Measurements from ENCODE around the gene RBFOX2. TPM values are rescaled to one million over a fixed set of nuclear protein-coding genes. Genes with fewer than 3 reads are reported as not detected.
A peak's percentile ranks its signal among the peaks of the same experiment; 100 is the strongest.

RBFOX2 gene
- total and polyA plus RNA-seq, 2 experiments from 2014 or later, result 88.8 to 131 TPM

DNA sequence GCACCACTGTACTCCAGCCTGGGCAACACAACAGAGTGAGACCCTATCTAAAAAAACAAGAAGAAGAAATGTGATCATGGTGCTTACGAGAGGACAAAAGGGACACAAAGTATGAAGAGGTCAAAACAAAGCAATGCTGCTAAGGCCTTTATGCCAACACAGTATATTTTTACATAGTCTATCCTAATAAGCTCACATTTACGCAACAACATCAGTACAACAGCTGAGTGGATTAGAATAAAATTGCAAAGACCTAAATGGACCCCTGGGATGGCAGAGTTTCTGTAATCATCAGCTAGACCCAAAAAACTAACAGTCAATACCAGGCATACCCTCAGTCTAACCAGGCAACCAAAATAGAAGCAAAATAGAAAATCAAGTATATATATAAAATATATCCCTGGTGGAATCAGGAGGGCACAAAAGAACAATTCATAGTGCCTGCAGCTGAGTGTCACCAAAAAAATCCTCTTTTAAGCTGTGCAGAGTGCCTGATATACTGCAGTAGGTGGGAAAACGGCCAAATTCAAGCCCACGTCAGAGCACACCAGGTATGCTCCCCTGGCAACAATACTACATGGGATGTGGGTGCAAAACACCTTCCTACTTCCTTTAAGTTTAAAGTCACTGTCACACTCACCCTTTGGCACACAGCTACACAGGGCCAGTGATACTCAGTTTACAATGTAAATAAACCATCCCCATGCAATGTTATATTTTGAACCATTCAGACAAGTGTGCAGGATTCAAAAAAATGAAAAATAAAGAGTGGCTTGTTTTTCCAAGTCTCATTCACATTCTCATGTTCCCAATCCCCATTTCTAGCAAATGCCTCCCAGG, 57.8 kb downstream of the RBFOX2 start:
- no peak overlapping the region; the same call in 2 of the 3 replicates for H3K4me3 Mint-ChIP-seq
- peak overlapping the region; percentile 22; the same call in 1 of the 2 replicates for H3K27ac Mint-ChIP-seq
- H3K4me2 ChIP-seq, result peak overlapping the region; percentile 19; the same call in 1 of the 2 replicates
- H3K27me3 Mint-ChIP-seq (ENCODE audit: insufficient read depth, low read depth, poor library complexity), result peaks cover 2% of the 10 kb centered on the region
- DNase-seq (ENCODE audit: low spot score), result no peak
- peaks cover 42% of the 10 kb centered on the region for H3K4me1 ChIP-seq (ENCODE audit: insufficient read depth)
- no peak overlapping the region for H2AFZ ChIP-seq
- H3K27ac ChIP-seq (ENCODE audit: low read depth), result no peak overlapping the region
- H3K36me3 Mint-ChIP-seq (ENCODE audit: low read depth), result no peaks in the 10 kb centered on the region
- no peaks in the 10 kb centered on the region for H3F3A ChIP-seq (replicated peaks; ENCODE audit: low read depth)
- no peaks in the 10 kb centered on the region for H3K9me3 Mint-ChIP-seq
- TF ChIP-seq, protein P1, sequence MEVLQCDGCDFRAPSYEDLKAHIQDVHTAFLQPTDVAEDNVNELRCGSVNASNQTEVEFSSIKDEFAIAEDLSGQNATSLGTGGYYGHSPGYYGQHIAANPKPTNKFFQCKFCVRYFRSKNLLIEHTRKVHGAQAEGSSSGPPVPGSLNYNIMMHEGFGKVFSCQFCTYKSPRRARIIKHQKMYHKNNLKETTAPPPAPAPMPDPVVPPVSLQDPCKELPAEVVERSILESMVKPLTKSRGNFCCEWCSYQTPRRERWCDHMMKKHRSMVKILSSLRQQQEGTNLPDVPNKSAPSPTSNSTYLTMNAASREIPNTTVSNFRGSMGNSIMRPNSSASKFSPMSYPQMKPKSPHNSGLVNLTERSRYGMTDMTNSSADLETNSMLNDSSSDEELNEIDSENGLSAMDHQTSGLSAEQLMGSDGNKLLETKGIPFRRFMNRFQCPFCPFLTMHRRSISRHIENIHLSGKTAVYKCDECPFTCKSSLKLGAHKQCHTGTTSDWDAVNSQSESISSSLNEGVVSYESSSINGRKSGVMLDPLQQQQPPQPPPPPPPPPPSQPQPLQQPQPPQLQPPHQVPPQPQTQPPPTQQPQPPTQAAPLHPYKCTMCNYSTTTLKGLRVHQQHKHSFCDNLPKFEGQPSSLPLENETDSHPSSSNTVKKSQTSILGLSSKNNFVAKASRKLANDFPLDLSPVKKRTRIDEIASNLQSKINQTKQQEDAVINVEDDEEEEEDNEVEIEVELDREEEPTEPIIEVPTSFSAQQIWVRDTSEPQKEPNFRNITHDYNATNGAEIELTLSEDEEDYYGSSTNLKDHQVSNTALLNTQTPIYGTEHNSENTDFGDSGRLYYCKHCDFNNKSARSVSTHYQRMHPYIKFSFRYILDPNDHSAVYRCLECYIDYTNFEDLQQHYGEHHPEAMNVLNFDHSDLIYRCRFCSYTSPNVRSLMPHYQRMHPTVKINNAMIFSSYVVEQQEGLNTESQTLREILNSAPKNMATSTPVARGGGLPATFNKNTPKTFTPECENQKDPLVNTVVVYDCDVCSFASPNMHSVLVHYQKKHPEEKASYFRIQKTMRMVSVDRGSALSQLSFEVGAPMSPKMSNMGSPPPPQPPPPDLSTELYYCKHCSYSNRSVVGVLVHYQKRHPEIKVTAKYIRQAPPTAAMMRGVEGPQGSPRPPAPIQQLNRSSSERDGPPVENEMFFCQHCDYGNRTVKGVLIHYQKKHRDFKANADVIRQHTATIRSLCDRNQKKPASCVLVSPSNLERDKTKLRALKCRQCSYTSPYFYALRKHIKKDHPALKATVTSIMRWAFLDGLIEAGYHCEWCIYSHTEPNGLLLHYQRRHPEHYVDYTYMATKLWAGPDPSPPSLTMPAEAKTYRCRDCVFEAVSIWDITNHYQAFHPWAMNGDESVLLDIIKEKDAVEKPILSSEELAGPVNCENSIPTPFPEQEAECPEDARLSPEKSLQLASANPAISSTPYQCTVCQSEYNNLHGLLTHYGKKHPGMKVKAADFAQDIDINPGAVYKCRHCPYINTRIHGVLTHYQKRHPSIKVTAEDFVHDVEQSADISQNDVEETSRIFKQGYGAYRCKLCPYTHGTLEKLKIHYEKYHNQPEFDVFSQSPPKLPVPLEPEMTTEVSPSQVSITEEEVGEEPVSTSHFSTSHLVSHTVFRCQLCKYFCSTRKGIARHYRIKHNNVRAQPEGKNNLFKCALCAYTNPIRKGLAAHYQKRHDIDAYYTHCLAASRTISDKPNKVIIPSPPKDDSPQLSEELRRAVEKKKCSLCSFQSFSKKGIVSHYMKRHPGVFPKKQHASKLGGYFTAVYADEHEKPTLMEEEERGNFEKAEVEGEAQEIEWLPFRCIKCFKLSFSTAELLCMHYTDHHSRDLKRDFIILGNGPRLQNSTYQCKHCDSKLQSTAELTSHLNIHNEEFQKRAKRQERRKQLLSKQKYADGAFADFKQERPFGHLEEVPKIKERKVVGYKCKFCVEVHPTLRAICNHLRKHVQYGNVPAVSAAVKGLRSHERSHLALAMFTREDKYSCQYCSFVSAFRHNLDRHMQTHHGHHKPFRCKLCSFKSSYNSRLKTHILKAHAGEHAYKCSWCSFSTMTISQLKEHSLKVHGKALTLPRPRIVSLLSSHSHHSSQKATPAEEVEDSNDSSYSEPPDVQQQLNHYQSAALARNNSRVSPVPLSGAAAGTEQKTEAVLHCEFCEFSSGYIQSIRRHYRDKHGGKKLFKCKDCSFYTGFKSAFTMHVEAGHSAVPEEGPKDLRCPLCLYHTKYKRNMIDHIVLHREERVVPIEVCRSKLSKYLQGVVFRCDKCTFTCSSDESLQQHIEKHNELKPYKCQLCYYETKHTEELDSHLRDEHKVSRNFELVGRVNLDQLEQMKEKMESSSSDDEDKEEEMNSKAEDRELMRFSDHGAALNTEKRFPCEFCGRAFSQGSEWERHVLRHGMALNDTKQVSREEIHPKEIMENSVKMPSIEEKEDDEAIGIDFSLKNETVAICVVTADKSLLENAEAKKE (CRISPR knock-in tag; IDR thresholded peaks at IDR 0.05), result no peak
- TF ChIP-seq, protein P2, sequence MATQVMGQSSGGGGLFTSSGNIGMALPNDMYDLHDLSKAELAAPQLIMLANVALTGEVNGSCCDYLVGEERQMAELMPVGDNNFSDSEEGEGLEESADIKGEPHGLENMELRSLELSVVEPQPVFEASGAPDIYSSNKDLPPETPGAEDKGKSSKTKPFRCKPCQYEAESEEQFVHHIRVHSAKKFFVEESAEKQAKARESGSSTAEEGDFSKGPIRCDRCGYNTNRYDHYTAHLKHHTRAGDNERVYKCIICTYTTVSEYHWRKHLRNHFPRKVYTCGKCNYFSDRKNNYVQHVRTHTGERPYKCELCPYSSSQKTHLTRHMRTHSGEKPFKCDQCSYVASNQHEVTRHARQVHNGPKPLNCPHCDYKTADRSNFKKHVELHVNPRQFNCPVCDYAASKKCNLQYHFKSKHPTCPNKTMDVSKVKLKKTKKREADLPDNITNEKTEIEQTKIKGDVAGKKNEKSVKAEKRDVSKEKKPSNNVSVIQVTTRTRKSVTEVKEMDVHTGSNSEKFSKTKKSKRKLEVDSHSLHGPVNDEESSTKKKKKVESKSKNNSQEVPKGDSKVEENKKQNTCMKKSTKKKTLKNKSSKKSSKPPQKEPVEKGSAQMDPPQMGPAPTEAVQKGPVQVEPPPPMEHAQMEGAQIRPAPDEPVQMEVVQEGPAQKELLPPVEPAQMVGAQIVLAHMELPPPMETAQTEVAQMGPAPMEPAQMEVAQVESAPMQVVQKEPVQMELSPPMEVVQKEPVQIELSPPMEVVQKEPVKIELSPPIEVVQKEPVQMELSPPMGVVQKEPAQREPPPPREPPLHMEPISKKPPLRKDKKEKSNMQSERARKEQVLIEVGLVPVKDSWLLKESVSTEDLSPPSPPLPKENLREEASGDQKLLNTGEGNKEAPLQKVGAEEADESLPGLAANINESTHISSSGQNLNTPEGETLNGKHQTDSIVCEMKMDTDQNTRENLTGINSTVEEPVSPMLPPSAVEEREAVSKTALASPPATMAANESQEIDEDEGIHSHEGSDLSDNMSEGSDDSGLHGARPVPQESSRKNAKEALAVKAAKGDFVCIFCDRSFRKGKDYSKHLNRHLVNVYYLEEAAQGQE (IDR thresholded peaks at IDR 0.05; ENCODE audit: unreplicated experiment), result no peak
- TF ChIP-seq, protein P3, sequence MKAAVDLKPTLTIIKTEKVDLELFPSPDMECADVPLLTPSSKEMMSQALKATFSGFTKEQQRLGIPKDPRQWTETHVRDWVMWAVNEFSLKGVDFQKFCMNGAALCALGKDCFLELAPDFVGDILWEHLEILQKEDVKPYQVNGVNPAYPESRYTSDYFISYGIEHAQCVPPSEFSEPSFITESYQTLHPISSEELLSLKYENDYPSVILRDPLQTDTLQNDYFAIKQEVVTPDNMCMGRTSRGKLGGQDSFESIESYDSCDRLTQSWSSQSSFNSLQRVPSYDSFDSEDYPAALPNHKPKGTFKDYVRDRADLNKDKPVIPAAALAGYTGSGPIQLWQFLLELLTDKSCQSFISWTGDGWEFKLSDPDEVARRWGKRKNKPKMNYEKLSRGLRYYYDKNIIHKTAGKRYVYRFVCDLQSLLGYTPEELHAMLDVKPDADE (IDR thresholded peaks at IDR 0.05), result no peak
- TF ChIP-seq NANOG (IDR thresholded peaks at IDR 0.05; ENCODE audit: borderline replicate concordance) (no peak), CREB1 (CRISPR knock-in tag; IDR thresholded peaks at IDR 0.05; ENCODE audit: low read depth) (no peak), POLR2AphosphoS5 (IDR thresholded peaks at IDR 0.05; ENCODE audit: low read depth) (no peak), JUNB (IDR thresholded peaks at IDR 0.05; ENCODE audit: unreplicated experiment) (no peak), EZH2 (IDR thresholded peaks at IDR 0.05; ENCODE audit: low read depth, unreplicated experiment) (no peak)
- TF ChIP-seq, protein P4, sequence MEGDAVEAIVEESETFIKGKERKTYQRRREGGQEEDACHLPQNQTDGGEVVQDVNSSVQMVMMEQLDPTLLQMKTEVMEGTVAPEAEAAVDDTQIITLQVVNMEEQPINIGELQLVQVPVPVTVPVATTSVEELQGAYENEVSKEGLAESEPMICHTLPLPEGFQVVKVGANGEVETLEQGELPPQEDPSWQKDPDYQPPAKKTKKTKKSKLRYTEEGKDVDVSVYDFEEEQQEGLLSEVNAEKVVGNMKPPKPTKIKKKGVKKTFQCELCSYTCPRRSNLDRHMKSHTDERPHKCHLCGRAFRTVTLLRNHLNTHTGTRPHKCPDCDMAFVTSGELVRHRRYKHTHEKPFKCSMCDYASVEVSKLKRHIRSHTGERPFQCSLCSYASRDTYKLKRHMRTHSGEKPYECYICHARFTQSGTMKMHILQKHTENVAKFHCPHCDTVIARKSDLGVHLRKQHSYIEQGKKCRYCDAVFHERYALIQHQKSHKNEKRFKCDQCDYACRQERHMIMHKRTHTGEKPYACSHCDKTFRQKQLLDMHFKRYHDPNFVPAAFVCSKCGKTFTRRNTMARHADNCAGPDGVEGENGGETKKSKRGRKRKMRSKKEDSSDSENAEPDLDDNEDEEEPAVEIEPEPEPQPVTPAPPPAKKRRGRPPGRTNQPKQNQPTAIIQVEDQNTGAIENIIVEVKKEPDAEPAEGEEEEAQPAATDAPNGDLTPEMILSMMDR (conservative IDR thresholded peaks at IDR 0.05; ENCODE audit: low read depth in 2 of 2), result no peak
- no peaks in the 10 kb centered on the region for H3K27me3 ChIP-seq (ENCODE audit: insufficient read depth)
- H3K9me2 ChIP-seq (ENCODE audit: insufficient read depth), result no peaks in the 10 kb centered on the region
- no peak overlapping the region for H3K4me3 ChIP-seq
- no peak for ATAC-seq
- H4K20me1 ChIP-seq (replicated peaks; ENCODE audit: insufficient read depth), result peaks cover 12% of the 10 kb centered on the region; the same call in 1 of the 2 replicates
- no peaks in the 10 kb centered on the region for H3K36me3 ChIP-seq (ENCODE audit: insufficient read depth)
- H3K4me1 Mint-ChIP-seq, result peaks cover 54% of the 10 kb centered on the region
- peaks cover 99% of the 10 kb centered on the region for H3K79me2 ChIP-seq (replicated peaks; ENCODE audit: insufficient read depth)

All from GM23338 (cell line).